Measurements from ENCODE around the gene XYLT2.

DNA sequence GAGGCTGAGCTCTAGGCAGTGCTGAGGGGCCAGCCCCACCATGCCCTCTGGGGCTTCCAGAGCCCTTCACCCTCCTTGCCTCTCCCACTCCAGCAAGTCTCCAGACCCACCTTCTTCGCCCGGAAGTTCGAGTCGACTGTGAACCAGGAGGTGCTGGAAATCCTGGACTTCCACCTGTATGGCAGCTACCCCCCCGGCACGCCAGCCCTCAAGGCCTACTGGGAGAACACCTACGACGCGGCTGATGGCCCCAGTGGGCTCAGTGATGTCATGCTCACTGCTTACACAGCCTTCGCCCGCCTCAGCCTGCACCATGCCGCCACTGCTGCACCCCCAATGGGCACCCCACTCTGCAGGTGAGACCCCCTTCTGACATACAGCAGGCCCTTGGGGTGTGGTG, 10.5 kb downstream of the XYLT2 start:
- TF ChIP-seq, protein P1, sequence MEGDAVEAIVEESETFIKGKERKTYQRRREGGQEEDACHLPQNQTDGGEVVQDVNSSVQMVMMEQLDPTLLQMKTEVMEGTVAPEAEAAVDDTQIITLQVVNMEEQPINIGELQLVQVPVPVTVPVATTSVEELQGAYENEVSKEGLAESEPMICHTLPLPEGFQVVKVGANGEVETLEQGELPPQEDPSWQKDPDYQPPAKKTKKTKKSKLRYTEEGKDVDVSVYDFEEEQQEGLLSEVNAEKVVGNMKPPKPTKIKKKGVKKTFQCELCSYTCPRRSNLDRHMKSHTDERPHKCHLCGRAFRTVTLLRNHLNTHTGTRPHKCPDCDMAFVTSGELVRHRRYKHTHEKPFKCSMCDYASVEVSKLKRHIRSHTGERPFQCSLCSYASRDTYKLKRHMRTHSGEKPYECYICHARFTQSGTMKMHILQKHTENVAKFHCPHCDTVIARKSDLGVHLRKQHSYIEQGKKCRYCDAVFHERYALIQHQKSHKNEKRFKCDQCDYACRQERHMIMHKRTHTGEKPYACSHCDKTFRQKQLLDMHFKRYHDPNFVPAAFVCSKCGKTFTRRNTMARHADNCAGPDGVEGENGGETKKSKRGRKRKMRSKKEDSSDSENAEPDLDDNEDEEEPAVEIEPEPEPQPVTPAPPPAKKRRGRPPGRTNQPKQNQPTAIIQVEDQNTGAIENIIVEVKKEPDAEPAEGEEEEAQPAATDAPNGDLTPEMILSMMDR (IDR thresholded peaks at IDR 0.05): no peak
- TF ChIP-seq POLR2AphosphoS5 (IDR thresholded peaks at IDR 0.05; ENCODE audit: low read depth, low read length): no peak
- no peak for TF ChIP-seq REST (IDR thresholded peaks at IDR 0.05; ENCODE audit: insufficient read depth in 1 of 2, low read depth in 2 of 2, low read length in 1 of 2)
- TF ChIP-seq SIN3A (IDR thresholded peaks at IDR 0.05; ENCODE audit: borderline replicate concordance, insufficient read depth, low read depth, low read length): no peak
- TF ChIP-seq TCF7L2 (IDR thresholded peaks at IDR 0.05; ENCODE audit: low read depth, low read length): no peak

Measured in Panc1 (cell line).